Fibroblast of the aortic adventitia (primary cell): Measurements from ENCODE around the gene NEK1. TPM values are rescaled to one million over a fixed set of nuclear protein-coding genes. Genes with fewer than 3 reads are reported as not detected.
"Not testable (repeated sequence)": the region's sequence is repeated elsewhere in the genome, so short reads cannot be mapped to it uniquely, and the experiment has no call there.

Experiments used
- DNase-seq: peaks from one replicate; pipeline ENCODE4 v3.0.0-alpha.2; 2010; ENCODE audit warnings: low read depth
- H3K4me3 ChIP-seq: 2 replicates; pipeline ENCODE4 v1.5.1; 2011; ENCODE audit warnings: low read depth, mild to moderate bottlenecking, control low read depth, low read length, moderate library complexity
- total RNA-seq: library from RNA; depleted of rRNA; stranded (reverse); fragments of >200 nt; gene quantifications from 2 replicates; pipeline ENCODE4 v1.2.3, GENCODE V29; 2012; ENCODE audit warnings: low replicate concordance
- TF ChIP-seq, protein P1 (sequence below): IDR thresholded peaks from 2 replicates; pipeline ENCODE4 v1.5.1; 2011; ENCODE audit warnings: mild to moderate bottlenecking, low read length, control low read depth, inconsistent platforms; ENCODE audit not compliant: insufficient read depth

Gene NEK1
- total RNA-seq, 1 donor = 18.2 TPM

GRCh38 chr4:169439244-169439643 is 173.1 kb downstream of the NEK1 start:
- DNase-seq = peak; percentile 65
- TF ChIP-seq, protein P1, sequence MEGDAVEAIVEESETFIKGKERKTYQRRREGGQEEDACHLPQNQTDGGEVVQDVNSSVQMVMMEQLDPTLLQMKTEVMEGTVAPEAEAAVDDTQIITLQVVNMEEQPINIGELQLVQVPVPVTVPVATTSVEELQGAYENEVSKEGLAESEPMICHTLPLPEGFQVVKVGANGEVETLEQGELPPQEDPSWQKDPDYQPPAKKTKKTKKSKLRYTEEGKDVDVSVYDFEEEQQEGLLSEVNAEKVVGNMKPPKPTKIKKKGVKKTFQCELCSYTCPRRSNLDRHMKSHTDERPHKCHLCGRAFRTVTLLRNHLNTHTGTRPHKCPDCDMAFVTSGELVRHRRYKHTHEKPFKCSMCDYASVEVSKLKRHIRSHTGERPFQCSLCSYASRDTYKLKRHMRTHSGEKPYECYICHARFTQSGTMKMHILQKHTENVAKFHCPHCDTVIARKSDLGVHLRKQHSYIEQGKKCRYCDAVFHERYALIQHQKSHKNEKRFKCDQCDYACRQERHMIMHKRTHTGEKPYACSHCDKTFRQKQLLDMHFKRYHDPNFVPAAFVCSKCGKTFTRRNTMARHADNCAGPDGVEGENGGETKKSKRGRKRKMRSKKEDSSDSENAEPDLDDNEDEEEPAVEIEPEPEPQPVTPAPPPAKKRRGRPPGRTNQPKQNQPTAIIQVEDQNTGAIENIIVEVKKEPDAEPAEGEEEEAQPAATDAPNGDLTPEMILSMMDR = no peak
- no peak overlapping the region for H3K4me3 ChIP-seq

- no peak for DNase-seq
- no peak overlapping the region for H3K4me3 ChIP-seq
- TF ChIP-seq, protein P1 = no peak
Observed at GRCh38 chr4:169438057-169438480, 174.3 kb downstream of the NEK1 start.

DNA sequence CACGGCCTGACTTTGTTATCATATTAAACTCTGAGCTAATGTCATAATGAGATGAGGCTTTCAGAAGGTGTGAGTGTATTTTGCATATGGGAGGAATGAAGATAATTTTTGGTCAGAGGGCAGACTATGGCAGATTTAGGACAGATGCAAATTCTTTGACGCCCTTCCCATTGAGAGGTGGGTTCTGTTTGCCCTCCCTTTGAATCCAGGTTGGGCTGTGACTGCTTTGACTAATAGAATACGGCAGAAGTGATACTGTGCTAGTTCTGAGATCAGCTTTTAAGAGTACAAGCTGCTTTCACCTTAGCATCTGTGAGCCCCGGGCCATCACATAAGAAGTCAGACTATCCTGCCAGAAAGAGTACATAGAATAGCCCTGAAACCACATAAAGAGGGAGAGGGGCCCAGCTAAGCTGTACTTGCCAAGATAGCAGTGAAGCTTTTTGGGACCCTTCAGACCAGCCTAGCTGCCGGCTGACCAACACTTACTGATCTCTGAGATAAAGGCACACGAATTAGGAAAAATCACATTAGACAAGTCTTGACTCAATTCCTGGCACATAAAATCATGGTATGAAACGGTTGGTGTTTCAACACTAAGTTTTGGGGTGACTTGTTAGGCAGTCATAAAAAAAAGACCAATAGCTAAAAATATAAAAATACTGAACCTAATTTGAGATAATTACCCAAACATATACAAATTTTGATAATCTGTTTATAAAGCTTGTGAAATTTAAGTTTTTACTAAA is 174.9 kb downstream of the NEK1 start:
- TF ChIP-seq, protein P1 = no peak
- no peak overlapping the region for H3K4me3 ChIP-seq
- no peak for DNase-seq

DNA sequence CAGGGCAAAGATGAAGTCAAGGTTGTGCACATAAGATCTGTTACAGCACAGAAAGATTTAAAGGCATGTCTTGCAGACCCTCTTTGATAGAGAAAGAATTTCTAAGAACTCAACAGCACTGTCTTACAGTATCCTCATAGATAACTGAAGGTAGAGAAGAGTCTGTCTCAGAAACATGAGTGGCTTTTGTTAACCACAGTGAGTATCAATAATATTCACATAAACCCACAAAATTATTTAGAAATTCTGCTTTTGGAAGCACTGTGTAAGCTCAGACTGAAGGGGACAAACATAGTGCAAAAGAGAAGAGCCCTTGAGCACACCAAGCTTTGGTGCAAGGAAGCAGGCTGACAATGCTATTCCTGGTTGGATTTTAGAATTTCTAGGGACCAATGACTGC is 175.6 kb downstream of the NEK1 start:
- TF ChIP-seq, protein P1 = no peak
- no peak for DNase-seq
- no peak overlapping the region for H3K4me3 ChIP-seq

- TF ChIP-seq, protein P1 = no peak
- DNase-seq = peak; percentile 27
- H3K4me3 ChIP-seq = no peak overlapping the region
Observed at GRCh38 chr4:169428376-169428775, 184.0 kb downstream of the NEK1 start.

DNA sequence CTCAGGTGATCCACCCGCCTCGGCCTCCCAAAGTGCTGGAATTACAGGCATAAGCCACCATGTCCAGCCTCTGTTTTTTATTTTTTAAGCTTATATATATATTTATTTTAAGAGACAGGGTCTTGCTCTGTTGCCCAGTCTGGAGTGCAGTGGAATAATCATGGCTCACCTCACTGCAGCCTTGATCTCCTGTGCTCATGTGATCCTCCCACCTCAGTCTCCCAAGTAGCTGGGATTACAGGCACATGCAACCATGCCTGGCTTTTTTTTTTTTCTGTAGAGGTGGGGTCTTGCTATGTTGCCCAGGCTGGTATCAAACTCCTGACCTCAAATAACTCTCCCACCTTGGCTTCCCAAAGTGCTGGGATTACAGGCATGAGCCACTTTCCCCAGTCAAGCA is 184.7 kb downstream of the NEK1 start:
- H3K4me3 ChIP-seq, DNase-seq: not testable (repeated sequence)

- TF ChIP-seq, protein P1 = no peak
- no peak overlapping the region for H3K4me3 ChIP-seq
- DNase-seq = no peak
Observed at GRCh38 chr4:169420291-169420690, 192.1 kb downstream of the NEK1 start.
